ENCODE data around the gene TBC1D2.
A peak's percentile ranks its signal among the peaks of the same experiment; 100 is the strongest.
"Not testable (repeated sequence)": the region's sequence is repeated elsewhere in the genome, so short reads cannot be mapped to it uniquely, and the experiment has no call there.

Gene TBC1D2

DNA sequence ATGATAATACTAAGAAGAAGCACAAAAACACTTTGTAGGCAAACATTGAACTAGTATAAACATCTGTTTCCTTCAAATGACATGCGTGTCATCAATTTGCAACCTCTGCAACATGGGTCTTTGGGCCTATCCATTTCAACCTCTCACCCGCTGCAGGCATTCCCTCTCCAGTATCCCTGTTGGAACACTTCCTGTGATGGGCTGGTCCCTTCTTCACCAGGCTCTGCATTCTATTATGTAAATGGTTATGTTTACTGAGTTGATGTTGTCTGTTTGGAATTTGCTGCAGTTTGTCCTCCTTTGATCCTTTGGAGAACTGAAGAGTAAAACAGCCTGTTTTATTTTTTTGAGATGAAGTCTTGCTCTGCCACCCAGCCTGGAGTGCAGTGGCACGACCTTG lies 16.6 kb upstream of the TBC1D2 start:
- no peak for DNase-seq (ENCODE audit: low read depth)

DNA sequence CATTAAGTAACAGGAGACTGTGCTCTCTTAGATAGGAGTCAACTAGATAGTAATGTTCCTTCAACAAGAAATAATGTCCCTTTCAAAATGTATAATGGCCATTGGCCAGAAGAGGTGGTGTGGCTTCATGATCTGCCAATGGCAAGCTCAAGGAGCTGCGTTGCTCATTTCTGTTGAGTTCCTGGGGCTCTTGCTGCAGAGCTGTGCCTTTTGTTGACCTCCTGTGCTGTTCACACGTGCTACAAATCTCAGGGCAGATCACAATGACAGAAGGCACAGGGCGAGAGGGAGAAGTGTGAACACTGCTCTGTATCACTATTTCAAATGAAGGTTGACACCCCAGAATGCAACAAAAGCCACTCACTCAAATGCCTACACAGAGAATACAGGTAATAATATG lies 16.0 kb upstream of the TBC1D2 start:
- DNase-seq (ENCODE audit: low read depth) = no peak

DNA sequence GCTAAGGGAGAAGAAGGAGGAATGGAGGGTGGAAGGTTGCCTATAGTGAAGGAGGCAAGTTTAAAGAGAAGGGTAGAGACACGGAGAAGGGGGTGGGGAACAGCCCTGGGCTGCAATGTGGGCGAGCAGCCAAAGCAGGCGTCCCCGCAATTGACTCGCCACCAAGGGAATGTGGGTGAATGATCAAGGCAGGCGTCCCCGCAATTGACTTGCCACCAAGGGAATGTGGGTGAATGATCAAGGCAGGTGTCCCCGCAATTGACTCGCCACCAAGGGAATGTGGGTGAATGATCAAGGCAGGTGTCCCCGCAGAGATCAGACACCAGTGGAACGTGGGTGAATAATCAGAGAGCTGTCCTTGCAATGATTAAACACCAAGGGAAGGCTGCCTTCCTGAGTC lies 14.8 kb upstream of the TBC1D2 start:
- not testable (repeated sequence) for DNase-seq (ENCODE audit: low read depth)

DNA sequence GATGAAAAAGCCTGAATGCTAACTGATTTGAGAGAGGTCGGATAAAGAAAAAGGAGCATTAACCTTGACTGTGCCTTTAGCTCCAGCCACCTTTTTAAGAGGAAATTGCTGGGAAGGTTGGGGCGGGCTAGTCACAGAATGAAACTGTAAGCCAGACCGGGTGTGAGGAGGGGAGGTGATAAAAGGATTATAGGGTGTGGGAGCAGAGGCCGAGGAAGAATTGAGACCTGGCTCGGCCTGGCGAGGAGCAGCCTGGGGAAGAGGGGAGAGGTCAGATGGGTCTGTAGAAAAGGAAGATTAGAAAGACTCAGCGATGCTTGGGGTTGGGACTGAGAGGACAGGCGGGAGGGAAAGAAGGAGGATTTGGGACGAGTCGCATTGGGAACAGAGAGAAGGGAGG lies 14.2 kb upstream of the TBC1D2 start:
- DNase-seq (ENCODE audit: low read depth) = not testable (repeated sequence)

DNA sequence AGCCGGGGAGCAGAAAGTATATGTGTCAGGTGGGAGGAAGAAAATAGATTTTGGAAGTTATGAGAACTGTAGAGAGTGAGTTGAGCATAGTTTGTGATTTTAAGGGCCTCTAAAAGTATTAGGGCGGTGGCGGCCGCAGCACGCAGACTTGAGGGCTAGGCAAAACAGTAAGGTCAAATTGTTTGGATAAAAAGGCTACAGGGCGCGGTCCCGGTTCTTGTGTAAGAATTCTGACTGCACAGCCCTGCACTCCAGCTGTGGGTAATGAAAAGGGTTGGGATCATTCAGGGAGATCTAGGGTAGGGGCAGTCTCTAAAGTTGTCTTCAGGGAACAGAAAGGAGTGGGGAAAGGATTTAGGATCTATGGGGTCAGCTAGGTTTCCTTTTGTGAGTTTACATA lies 12.1 kb upstream of the TBC1D2 start:
- not testable (repeated sequence) for DNase-seq (ENCODE audit: low read depth)

DNA sequence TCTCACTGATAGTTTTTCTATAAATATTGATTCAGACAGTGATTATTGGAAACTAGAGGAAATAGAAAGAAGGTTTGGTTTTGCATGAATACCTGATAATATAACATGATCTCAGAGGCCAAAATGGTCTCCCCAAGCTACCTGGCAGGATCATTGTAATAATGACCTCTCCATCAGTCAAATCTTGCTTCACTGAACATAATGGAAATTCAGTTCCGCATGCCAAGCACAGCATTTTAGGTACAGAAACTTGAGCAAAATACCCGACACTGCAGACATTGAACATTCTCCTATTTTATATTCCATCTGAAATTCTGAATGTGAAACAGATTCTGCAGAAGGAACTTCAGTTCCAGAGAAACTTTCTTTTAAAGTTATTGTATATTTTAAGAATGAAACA lies 9.1 kb upstream of the TBC1D2 start:
- DNase-seq (ENCODE audit: low read depth) = no peak

DNA sequence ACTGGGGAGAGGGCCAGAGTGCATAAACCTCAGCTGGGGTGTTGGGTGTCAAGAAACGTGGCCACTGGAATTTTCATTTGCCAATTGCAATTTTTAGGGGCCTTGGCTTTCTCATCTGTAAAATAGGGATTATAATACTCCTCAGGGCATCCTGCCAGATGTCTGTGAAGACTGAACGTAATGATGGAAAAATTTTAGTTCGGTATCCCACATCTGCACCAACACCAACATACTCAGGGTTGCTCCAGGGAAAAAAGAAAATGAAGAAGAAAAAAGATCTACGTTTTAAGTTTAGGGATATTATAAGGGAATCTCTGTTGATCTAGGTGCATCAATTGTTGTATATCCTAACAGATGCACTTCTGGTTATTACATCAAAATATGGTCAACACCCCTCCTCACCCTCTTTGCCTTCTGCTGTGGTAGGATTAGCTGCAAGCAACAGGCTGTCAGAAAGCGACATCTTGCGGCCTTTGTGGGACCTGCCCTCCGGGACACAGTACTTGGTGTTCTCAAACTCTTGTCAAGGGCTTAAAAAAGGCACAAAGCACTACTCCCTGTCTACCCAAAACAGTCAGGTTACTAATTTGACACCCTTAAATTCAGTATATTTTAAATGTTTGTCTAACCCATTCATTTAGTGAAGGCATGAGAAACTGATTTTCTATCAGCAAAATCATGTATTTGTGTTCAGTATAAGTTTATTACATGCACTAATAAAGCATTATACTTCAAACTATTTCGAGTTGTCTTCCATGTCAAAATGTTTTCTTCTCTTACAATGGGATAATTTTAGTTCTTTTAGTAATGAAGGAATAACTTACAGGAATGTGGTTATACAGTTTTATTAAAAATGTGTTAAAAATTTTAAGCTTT lies 8.3 kb upstream of the TBC1D2 start:
- peak; percentile 68 for DNase-seq (ENCODE audit: low read depth)

DNA sequence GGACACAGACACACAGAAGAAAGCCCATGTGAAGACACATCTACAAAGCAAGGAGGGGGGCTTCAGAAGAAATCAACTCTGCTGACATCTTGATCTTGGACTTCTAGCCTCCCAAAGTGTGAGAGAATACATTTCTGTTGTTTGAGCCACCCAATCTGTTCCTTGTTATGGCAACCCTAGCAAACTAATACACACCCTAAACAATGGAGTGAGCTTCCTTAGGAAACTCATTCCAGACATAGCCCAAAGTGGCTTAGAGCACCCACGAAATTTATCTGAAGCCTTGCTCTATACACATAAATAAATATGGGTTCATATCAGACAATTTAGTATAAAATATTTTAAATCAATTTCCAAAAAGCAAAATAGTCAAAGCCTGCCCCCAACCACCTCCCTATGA lies 7.6 kb upstream of the TBC1D2 start:
- DNase-seq (ENCODE audit: low read depth) = no peak

DNA sequence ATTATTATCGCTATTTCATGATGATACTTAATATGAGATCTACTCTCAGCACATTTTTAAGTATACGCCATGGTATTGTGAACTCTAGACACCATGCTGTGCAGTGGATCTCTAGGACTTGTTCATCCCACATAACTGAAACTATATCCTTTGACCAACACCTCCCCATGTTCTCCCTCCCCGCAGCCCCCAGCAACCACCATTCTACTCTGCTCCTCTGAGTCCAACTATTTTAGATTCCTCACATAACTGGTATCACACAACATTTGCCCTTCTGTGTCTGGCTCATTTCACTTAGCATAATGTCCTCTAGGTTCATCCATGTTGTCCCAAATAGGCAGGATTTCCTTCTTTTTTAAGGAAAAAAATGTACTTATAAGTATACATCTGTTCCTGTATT lies 6.6 kb upstream of the TBC1D2 start:
- DNase-seq (ENCODE audit: low read depth) = no peak

DNA sequence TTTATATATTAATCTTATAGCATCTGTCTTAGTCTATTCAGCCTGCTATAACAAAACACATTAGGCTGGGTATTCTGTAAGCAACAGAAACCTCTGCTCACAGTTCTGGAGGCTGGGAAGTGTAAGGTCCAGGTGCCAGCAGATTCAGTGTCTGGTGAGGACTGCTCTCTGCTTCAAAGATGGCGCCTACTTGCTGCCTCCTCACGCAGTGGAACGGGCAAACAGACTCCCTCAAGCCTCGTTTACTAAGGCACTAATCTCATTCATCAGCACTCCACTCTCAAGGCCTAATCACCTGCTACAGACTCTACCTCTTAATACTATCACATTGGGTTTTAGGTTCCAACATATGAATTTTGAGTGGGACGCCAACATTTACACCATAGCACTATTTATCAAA lies 5.2 kb upstream of the TBC1D2 start:
- DNase-seq (ENCODE audit: low read depth) = no peak

DNA sequence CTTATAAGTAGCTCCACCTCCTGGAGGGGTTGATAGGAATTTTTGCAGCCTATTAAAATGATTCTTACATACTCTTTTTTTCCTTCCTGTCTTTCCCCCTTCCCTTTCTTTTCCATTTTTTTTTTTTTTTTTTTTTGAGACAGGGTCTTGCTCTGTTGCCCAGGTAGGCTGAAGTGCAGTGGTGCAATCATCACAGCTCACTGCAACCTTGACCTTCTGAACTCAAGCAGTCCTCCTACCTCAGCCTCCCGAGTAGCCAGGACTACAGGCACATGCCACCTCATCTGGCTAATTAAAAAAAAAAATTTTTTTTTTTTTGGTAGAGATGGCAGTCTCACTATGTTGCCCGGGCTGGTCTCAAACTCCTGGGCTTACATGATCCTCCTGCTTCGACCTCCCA lies 4.3 kb upstream of the TBC1D2 start:
- no peak for DNase-seq (ENCODE audit: low read depth)

DNA sequence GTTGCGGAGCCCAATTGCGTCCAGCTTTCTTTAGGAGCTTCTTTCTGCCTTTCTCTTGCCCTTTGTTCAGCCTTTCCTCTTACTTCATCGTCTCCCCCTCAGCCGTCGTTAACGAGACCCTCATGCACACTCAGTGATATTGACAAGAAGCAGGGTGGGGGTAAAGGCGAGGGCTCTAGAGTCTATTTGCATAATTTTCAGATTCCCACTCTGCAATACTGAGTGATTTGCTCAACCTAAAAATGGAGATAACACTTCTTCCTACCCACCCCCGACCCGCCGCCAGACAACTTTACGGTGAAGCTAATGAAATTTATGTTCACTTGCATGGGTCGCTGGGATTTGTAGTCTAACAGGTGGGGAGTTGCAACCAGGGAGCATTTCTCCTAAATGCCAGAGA lies 1.3 kb upstream of the TBC1D2 start:
- DNase-seq (ENCODE audit: low read depth) = peak; percentile 10

DNA sequence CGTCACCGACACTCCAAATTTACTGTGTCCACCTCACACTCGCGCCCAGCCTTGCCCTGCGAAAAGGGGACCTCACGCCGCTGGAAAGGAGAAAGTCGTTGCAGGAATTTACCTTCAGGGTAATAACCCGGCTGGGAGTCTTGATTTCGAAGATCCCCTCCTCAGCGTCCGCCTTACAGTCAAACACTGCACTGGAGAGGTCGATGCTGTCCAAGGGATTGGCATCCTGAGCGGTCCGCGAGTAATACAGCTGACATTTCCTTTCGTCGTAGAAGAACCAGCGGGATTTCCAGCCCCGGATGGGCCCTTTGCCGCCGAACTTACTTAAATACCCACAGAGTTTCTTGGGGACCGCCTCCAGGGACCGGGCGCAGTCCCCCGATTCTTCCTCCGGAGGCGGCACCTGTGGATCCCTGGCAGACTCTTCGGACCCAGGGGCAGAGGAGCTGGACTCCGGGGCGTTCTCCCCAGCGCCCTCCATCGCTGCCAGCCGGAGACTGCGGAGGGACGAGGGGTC lies 330 bp downstream of the TBC1D2 start:
- no peak for DNase-seq (ENCODE audit: low read depth)

DNA sequence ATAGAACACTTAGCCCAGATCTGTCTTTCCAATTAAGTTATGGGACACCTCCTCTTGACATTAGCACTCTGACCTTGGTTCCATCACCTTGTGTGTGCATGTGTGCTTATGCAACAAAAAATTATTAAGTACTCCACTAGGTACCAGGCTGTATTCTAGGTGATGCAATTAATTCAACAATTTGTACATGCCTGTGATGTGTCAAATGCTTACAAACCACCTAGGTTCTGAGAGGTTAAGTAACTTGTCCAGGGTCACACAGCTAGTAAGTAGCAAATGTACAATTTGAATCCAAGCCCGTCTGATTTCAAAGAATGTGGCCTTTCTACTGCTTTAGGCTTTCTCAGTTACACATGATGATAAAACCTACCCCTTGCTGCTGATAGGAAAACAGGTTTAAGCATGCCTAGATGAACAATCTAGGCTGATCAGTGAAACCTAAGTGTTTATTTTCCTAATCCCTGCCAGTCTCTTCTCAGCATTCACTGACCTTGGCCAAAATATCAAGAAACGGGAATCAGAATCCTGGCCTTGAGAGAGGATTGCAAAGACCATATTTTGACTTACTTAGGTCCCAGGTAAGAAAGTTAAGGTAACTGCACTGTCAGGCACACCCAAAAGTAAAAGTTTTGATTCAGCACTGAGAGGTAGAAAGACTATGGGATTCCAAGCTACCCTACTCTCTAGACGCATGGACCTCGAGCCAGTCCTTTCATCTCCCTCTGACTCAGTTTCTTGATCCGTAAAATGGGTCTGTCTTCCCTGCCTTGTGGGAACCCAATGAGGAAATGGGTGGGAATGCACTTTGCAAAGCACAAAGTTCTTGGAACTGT lies 1.0 kb downstream of the TBC1D2 start:
- no peak for DNase-seq (ENCODE audit: low read depth)

DNA sequence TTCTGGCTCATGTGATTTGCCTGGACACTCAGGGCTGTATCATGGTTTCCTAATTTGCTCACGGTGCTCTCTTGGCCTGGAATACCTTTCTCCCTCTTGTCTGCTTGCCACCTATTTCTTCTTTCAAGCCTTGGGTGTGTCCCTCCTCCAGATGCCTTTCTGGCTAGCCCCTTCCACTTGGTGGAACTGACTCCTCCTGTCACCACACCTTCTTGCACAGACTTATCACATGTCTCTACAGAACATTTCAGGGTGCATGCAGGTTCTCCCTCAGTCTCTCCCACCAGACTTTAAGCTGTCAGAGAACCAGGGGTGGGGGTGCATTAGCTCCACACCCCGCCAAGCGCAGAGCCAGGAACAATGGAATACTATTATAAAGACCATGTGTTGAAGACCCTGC lies 1.9 kb downstream of the TBC1D2 start:
- no peak for DNase-seq (ENCODE audit: low read depth)

DNA sequence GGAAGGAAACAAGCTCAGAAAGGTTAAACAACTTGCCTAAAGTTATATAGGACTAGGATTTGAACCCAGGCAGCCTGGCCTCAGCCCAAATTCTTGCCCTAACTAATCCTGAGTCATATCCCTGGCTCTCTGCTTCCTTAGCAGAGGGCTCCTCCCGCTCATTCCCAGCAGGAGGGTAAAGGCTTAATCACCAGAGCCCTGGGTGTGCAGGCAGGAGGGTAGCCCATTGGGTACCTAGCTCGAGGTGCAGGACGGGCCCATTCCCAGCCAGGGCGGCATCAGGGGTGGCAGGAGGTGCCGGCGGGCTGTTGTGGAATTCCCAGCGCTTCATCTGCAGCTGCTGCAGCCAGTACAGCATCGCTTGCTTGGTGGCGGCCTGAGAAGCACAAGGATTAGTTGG lies 3.9 kb downstream of the TBC1D2 start:
- DNase-seq (ENCODE audit: low read depth) = no peak

DNA sequence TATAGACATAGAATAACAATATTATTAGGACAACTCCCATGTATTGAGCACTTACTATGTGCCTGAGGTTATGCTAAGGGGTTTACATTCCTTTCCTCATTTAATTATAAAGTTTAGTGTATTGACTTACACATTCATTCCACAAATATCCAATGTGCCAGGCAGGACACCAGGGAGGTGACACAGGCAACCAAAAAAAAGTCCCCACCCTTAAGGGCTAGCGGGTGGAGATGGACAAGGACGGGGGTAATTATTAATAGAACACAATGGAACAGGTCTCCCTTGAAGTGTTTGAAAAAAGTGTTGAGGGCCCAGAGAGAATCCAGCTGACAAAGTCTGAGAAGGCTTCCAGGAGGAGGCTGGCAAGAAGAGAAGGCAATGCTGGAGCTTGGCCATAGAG lies 5.7 kb downstream of the TBC1D2 start:
- no peak for DNase-seq (ENCODE audit: low read depth)

DNA sequence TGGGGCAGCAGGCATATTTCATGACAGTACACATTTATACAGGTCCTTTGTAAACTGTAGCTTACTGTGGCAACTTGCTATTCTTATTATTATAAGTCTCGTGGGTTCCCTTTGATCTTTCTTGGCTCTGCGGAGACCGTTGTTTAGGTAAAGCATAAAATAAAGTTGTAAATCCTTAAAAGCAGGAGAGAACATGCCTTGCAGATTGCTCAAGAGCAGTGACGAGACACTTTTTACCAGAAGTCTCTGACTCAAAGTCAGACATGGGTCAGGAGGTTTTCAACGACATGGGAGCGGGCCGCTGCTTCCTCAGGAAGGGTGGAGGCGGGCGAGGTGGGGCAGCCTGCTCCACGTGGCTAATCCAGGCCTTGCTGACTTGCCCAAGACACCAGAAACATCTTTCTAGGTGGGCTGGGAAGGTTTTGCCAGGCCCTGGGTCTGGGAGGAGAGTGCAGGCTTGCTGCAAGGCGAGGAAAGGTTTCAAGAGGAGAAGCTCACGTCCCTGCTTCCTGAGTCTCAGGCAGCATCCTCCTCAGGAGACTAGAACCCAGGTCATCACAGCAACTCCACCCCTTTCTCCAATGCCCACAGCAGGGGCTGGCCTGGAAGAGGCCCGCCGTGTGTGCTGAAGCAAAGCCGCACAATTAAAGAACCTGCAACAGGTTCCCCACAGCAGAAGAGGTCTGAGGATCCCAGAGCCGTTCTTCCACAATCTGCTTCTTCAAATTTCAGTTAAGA lies 6.5 kb downstream of the TBC1D2 start:
- DNase-seq (ENCODE audit: low read depth) = no peak

DNA sequence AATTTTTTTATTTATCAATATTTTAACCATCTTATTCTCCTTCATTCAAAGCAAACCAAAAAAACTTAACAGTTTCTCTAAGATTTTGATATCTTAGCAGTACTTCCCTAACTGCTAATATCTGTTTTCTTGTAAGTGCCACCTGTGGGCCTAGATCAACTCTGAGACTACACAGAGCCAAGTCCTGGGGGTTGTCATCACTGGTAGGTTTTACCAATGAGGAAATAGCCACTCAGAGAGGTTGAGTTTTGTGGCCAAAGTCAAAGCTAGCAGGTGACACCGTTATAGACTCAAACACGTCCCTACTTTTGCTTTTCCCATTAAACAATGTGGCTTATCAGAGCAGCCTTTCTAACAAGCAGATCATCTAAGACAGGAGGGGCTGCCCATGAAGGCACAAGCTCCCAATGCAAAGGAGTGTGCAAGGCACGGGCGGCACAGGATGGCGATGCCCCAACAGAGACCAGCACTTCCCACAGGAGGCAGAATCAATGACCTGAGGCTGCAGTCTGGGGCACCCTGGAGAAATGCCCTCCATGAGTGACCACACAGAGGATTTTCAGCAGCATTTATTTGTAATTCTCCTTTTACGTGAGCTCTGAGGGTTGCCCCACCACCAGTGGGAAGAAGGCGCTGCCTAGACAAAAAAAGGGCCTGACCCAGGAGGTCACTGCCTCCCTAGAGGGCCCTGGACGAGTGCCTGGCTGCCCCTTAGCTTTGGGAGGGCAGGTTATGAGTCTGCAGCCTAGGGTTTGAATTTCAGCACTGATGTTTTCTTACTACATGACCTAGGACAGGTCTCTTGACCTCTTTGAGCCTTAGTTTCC lies 7.4 kb downstream of the TBC1D2 start:
- DNase-seq (ENCODE audit: low read depth) = no peak

DNA sequence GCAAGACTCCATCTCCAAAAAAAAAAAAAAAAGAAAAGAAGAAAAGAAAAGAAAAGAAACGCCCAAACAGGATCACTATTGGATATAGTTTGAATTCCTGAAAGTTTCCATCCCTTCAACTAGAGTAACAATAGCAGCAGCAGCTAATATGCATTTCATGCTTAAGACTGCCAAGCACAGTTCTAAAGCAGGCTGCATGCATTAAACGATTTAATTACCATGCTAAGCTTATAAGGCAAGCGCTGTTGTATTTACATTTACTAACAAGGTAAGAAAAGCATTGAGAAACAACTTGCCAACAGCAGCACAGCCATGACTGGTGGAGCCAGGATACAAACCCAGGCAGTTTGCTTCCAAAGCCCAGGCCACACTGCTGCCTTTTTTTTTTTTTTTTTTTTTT lies 13.0 kb downstream of the TBC1D2 start:
- DNase-seq (ENCODE audit: low read depth) = no peak

All from stimulated activated CD8-positive, alpha-beta memory T cell treated with anti-CD3 and anti-CD28 coated beads, Interleukin-12 subunit alpha, Interleukin-12 subunit beta, amount 100 ng/mL, for 1 hour (primary cell).